NB4 (cell line): Measurements from ENCODE around the gene RPL29.

Experiments
- CTCF ChIP-seq: IDR thresholded peaks from one replicate; pipeline ENCODE4 v1.5.1; 2012; ENCODE audit warnings: low read depth, low read length
- MAX ChIP-seq: IDR thresholded peaks from 2 replicates; pipeline ENCODE4 v1.6.1; 2011; ENCODE audit warnings: low read depth, low read length
- MYC ChIP-seq: IDR thresholded peaks from 2 replicates; pipeline ENCODE4 v1.6.1; 2011; ENCODE audit warnings: low read depth, low read length
- POLR2A ChIP-seq: IDR thresholded peaks from 2 replicates; pipeline ENCODE4 v1.6.1; 2011; ENCODE audit warnings: mild to moderate bottlenecking; ENCODE audit not compliant: insufficient read length; ENCODE audit errors: extremely low read depth

GRCh38 chr3:51985063-51985462 lies 10.6 kb downstream of the RPL29 start:
- TF ChIP-seq CTCF = no peak
- no peak for TF ChIP-seq POLR2A
- no peak for TF ChIP-seq MAX
- TF ChIP-seq MYC = no peak
